ENCODE measurements around the gene KCNMB1.

KCNMB1 gene

DNA sequence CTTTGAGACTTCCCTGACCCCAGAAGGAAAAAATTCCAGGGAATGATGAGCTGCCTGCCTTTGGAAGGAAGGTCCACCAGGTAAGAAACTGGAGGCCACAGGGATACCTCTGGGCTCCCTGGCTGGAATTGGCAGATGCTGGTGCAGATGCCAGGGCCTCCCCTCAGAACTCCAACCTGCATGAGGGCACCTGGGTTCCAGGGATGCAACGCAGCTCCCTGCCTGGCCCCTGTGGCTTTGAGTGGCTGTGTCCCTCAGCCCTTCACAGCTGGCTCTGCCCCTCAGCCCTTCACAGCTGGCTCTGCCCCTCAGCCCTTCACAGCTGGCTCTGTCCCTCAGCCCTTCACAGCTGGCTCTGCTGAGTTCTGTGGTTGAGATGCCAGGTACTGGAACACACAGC, 13.9 kb downstream of the KCNMB1 start:
- DNase-seq = no peak

DNA sequence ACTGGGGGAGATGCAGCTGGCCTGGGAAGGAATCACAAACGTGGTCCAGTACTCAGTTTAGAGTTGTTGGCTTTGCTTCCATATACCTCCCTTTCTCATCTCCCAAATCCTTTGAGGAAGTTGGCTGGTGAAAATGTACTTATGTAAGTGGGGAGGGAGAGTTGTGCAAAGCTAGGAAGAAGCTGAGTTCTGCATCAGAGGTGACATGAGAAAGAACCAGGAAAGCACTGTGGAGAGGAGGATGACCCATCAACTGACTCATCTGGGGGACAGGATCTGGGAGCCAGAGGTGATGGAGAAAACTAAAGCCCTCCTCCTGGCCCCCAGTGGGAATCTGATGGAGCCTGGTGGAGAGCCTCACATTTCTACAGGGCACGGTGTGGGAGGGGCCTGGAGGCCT, 16.2 kb downstream of the KCNMB1 start:
- DNase-seq = no peak

DNA sequence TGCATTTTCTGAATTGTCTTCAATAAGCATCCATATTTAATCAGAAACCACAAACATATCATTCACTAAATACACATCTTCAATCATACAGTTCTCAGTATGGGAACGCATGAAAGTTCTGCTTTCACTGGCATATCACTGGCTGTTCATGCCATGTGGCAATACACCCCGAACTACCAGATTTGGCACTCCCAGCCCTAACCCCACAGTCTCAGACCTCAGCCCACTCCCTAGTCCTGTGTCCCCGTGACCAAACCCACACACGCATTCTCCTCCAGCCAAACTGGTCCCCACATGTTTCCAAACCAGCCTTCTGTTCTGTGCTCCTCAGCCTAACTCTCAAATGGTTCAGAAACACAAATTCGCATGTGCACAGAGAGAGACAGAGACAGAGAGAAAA, 20.6 kb downstream of the KCNMB1 start:
- DNase-seq = no peak

DNA sequence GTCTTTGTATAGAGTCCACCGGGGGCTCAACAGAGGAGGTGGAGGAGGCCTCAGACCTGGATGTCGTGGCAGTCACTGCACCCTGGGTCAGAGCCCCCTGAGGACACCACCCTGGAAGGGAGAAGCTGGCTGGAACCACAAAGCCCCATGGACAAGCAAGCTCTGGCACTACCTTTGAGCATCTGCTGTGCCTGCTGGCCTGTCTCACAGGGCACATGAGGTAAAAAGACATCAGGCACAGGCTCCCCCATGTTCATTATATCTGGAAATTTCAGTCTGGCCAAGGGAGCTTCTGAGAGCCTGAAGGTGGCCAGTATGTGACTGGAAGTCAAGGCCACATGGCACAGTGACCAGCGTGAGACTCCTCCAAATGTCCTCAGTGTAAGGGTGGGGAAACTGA, 22.9 kb downstream of the KCNMB1 start:
- DNase-seq = no peak

DNA sequence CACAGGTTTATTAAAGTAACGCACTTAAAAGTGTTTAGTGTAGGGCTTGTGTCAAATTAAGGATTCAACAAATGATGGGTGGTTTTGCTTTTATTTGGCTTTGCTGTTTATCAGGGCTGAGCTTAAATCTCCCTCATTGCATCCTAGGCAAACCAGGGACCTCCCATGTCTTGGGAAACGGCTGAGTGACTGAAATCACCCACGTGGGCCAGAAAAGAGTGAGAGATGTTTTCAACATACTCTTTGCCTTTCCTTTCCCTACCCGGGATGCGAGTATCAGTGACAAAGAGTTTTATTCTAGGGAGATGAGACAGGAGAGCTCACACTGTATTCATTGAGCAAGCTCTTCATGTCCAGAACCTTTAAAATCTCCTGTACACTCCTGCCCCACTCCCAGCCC, 23.3 kb downstream of the KCNMB1 start:
- DNase-seq = no peak

DNA sequence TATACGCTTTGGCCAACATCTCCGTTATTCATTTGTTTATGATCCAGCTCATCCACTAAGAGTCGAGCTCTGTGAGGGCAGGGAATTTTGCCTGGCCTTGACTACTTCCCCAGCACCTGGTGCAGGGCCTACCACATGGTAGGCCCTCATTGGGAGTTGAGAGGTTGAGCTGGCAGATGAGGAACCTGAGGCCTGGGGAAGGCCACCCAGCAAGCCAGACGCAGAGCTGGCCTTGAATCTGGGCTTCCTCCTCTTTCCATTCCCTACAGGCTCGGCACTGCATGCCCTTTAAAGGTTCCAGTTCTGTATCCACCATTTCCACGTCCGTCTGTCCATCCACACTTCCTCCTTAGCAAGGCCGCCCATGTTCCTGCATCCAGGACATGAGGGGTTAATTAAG, 24.2 kb downstream of the KCNMB1 start:
- no peak for DNase-seq

DNA sequence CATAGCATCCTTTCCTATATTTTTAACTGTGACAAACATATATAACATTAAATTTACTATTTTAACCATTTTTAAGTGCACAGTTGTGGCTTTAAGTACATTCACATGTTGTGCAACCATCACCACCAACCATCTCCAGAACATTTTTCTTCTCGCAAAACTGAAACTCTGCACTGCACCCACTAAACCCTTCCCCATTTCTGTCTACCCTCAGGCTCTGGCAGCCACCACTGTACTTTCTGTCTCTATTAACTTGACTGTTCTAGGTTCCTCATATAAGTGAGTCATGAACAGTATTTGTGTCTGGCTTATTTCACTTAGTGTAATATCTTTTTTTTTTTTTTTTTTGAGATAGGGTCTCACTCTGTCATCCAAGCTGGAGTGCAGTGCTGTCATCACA, 25.5 kb downstream of the KCNMB1 start:
- DNase-seq = no peak

DNA sequence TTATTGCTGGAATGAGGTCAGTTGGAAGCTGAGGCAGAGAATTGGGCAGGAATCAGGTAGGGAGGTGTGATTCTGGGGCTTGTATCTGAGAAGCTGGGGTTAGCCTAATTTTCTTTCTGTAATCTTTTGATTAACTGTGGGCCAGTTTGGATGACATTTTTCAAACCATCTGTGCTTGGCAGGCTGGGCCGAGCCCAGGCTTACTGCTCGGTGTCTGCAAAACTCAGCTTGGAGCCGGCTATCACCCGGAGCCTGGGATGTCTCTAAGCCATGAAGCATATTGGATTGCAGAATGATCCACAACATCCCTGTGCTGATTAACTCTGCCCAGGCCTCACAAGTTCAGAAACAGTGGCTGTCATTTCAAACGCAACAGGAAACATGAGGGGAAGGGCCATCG, 26.5 kb downstream of the KCNMB1 start:
- no peak for DNase-seq

DNA sequence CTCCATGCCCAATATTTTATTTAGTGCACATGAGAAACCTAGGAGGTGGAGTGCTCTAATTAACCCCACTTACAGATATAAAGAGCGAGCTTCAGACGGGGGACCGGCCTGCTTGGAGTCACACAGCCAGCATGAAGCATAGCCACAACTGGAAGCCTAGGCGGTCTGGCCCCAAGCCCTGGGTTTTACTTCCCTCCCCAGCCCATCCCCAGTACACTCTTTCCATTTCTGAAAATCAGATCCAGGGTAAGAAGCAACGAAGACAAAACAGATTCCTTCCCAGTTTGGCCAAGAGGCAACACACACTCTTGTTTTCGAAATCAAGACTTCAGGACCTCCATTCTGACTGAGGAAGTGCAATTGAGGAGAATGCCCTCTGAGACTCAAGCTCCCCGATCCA, 27.1 kb downstream of the KCNMB1 start:
- no peak for DNase-seq

DNA sequence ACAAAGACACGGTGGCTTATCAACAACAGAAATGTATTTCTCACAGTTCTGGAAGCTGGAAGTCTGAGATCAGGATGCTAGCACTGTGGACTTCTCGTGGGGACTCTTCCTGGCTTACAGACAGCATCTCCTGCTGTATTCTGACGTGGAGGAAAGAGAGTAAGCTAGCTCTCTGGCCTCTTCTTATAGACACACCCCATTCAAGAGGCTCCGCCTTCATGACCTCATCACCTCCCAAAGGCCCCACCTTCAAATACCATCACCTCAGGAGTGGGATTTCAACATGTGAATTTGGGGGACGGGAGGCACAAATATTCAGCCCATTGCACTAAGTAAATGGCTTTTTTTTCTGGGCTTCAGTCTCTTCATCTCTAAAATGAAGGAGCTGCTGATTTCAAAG, 27.6 kb downstream of the KCNMB1 start:
- DNase-seq = no peak

DNA sequence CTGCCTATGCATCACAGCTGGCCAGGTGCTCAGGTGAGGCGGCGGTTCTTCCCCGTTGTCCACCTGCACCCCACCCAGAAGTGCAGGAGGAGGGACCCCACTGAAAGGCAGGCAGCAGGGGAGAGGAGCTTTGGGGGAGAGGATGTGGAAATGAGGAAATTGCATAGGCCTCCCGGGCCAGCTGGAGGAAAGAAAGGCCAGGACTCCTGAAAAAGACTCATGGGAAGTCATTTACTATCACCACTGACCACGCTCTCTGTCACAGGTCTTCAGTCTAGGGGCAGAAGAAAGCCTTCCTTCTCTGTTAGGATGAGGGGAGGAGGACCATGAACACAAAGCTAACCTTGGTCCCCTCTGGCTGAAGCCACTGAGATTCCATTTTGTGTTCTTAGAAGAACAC, 28.1 kb downstream of the KCNMB1 start:
- DNase-seq = no peak

DNA sequence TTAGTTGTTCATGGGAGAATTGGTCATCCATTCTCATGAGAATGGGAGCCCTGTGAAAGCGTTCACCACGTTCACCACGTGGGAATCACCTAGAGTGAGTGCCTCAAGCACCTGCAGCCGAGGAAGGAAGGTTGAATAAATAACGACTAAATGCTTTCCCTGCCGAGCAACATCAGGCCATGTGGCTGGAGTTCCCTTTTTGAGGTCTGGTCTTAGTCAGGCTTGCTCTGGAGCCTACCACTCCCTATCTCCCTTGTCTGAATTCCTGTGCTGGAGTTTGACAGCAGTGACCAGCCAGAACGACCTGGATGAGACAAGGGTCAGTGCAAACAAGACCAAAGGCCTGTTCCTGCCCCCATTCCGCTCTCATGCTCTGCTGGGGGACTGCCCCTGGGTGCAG, 28.5 kb downstream of the KCNMB1 start:
- DNase-seq = no peak

DNA sequence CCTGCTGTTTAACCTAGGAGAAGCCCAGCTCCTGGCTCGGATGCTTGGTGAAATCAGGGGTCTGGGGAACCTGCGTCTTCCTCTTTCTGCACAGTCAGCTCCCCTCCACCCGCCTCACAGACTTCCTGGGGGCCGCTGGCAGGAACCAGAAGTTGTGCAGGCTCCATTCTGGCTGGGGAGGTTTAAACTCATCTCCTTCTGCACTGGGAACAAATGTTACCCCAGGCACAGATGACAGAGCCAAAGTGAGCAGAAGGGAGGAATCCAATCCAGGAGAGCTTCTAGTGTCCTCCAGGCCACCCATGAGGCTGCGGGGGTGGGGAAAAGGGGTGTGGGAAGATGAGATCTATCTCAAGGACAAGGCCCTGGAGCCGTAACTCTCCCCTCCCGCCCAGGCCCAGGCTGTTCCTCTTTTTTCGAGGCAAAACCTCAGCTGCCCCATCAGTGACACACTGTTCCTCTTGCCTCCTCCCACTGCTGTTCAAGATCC, 31.2 kb downstream of the KCNMB1 start:
- DNase-seq = no peak

DNA sequence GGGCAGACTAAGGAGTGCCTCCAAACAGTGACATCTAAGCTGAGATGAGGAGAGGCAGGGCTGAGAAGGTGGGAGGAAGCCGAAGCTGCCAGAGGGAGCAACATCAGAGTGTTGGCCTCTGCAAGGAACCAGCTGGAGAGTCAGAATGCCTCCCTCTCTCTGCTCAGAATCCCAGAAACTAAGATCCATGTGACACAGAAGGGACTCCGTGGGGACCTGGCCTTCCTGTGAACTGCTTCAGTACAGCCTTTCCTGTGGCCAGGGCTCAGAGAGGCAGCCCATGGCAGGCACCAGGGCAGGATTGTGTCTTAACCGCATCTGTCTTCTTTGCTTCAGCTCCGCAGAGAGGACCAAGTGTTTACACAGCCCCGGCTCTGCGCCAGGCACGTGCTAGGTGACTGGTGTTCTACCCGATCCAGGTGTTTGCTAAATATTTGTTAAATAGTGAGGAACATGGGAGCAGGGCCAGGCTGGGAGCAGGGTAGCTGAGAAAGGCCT, 33.5 kb downstream of the KCNMB1 start:
- DNase-seq = no peak

DNA sequence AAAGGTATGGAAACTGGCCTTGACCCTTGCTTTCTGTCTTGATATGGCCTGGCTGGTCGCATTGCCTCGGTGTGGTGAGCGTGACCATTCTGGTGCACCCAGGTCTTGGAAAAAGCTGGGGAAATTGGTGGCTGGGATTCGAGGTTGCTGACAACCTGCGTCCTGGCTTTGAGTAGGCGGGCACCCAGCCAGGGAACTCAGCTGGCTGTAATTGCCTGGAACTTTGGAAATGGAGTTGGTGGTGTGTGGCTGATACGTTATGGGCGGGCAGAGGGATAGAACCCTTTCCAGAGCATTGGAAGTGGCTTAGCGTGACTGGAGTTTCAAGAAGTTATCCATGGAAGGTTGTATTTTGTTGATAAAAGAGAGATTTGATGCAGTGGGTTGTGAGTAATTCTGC, 35.2 kb downstream of the KCNMB1 start:
- no peak for DNase-seq

DNA sequence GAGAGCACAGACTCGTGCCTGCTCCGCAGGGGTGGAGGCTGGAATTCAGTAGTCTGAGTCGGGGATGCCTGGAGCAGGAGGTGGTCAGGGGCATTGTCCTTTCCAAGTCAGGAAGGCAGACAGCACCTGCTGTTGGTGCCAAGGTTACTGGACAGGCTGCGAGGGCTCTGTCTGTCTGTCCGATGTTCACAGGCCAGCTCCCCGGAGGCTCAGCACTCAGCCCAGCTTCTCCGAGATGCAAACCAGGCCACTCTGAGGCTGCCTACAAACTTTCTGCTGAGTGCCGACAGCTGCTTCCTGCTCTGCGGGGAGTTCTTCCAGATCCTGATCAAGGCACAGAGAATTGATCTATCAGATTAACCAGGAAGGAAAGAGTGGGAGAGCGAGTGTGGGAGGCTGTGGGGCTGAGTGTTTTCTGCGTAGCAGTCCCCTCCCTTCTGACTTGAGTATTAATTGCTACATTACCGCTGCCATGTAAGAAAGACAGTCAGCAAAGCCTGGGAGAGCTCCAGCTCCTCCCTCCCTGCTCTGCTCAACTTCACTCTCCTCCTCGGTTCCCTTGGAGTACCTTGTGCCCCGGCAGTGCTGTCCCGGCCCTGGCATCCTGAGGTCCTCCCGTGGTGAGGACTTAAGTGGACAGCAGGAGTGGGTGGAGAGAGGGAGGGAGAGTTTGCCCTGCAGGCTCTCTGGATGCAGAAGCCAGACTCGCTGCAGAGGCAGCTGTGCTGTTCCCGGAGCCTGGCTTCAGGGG, 36.0 kb downstream of the KCNMB1 start:
- no peak for DNase-seq

DNA sequence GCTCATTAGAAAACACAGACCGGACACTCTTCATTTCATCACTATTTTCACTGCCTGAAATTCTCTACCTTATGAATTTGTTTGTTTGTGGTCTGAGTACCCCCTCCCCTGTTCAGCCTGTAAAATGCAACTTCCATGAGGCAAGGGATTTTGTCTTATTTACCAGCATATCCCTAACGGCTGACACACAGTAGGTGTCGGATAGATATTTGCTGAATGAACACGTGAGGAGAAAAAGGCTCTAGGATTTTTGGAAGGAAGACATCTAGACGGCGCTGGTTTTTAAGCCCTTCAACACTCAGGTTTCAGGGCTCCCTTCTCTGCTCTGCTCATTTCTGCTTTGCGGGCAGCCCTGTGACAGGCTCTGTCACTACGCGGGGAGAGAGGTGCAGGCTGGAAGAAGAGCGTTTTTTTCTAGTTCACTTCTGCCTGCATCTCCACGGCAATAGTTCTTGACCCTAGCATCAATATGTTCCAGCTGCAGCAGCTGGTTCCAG, 41.0 kb downstream of the KCNMB1 start:
- no peak for DNase-seq

DNA sequence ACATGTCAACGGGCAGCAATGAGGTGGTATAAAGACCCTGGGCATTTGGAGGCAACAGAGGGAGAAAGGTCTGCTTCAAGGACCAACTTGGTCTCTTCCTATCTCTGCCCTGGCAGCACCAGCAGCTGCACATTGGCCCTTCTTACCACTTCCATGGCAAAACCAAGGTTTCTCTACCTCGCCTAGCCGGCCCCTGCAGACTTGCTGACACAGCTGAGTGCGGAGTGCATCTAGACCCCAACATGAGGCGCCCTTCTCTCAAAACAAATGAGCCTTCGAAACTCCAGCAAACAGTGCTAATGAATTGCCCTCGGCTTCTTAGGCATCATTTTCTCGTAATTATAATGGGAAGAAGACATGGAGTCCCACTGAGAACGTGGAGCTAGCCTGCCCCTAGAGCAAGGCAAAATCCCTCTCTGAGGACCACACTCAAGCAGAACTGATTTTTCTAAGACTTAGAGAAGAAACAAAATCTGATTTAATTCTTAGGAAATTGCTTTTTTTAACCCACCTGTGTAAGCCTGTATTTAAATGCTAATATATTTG, 42.1 kb downstream of the KCNMB1 start:
- DNase-seq = no peak

DNA sequence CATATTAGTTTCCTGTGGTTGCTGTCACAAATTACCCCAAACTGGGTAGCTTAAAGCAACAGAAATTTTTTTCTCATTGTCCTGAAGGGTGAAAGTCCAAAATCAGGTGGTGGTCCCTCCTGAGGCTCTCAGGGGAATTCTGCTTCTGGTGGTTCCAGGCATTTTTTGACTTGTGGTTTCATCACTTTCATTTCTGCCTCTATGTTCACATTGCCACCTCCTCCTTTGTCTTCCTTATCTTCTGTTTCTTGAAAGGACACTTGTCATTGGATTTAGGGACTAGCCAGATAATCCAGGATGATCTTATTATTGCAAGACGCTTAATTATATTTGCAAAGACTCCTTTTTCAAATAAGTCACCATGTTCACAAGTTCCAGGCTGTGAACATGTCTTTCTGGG, 43.2 kb downstream of the KCNMB1 start:
- DNase-seq = no peak

DNA sequence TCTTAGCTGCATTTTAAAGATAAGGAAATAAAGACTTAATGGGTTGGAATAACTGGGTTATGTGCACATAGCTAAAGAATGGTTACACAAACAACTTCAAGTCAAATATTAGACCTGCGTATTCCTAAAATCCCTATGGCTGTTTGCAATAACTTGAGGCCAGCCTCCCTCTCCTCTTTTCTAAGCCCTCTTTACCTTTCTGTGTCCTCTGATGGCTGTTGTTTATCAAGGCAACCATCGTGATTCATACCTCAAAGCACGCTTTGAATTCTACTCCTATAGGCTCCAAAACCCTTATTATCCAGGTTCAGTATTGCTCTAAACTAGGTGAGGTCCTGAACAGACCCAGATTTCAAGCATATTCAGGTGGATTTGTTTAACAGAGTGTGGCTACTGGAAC, 46.0 kb downstream of the KCNMB1 start:
- no peak for DNase-seq

DNA sequence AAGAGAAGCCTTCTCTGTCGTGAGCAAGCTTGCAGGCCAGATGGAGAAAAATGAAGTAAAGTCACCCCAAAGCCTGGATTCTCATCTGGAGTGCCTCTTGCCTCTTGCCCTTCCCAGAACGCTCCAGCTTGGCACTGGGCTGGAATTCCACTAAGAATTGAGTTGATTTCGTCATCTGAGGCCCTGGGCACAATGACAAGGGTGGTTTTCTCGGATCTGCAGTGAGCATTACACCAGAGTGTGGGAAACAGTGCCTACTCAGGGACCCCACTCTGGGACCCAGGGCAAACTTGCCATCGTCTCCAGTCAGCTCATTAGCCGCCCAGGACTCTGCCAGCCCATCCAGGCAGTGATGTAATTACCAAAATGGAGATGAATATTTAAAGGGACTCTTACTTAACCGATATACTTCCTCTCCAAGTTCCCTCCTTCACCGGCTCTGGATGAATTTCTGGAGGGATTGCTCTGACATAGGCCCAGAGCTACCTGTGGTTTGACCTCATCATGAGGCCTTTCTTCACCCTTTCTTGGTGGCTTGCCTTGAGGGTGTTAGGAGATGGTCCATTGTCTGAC, 46.9 kb downstream of the KCNMB1 start:
- DNase-seq = no peak

DNA sequence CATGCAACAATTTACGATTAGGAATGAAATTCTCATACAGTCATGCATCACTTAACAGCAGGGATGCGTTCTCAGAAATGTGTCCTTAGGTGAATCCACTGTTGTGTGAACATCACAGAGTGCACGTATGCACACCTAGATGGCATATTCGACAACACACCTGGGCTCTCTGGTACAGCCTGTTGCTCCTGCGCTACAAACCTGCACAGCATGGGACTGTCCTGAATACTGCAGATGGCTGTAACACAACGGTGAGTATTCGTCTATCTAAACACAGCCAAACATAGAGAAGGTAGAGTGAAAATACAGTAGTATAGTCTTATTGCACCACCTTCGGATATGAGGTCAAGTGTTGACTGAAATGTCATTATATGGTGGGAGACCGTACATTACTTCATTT, 47.6 kb downstream of the KCNMB1 start:
- no peak for DNase-seq

DNA sequence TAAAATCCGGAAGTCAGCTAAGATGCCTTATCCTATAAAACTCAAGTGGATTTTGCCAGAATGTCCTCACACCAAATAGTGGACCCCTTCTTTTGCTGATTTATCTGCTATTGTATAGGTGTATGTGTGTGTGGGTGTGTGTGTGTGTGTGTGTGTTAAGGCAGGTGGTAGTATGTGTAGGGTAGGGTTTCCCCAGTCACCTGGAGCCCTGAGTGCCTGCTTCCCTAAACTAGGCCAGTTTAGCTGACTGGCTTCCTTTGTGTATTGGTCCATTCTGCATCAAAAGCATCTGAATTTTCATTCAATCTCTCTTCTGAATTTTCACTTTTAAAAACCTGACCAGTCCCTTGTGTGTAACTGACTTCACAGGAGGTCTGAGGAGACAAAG, 49.4 kb downstream of the KCNMB1 start:
- no peak for DNase-seq
